Putamen (tissue), 1 donor: ENCODE results near the gene LMNA.
"Not testable (repeated sequence)": the region's sequence is repeated elsewhere in the genome, so short reads cannot be mapped to it uniquely, and the experiment has no call there.

ENCODE experiments used
- DNase-seq: peaks from one replicate; pipeline ENCODE4 v3.0.0-alpha.2; 2016; ENCODE audit warnings: low spot score

LMNA gene

DNA sequence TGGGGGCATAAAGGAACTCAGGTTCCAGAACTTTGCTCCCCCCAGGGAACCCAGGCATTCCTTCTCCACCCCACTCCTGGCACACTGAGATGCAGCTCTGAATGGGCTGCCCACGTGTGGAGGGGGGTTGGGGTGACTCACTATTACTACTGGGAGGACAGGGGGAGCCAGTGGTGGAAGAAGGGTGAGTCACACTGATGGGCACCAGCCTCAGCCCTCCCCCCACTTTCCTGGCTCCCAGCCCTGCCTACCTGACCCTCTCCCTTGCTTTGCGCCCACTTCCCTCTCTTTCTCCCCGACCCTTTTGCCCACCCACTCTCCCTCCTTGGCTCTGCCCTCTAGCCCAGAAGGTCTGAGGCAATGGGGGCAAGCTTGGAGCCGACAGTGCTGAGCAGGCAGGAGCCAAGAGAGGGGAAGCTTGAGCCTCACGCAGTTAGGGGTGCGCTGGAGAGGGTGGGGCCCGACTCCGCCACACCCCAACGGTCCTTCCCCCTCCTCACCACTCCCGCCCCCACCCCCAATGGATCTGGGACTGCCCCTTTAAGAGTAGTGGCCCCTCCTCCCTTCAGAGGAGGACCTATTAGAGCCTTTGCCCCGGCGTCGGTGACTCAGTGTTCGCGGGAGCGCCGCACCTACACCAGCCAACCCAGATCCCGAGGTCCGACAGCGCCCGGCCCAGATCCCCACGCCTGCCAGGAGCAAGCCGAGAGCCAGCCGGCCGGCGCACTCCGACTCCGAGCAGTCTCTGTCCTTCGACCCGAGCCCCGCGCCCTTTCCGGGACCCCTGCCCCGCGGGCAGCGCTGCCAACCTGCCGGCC lies at the start of gene LMNA:
LMNA (plus strand) TSS at position 611 of the 818 bp plus-strand sequence. CDS start 208 bp downstream, outside the sequence.
- peak; percentile 85 for DNase-seq

DNA sequence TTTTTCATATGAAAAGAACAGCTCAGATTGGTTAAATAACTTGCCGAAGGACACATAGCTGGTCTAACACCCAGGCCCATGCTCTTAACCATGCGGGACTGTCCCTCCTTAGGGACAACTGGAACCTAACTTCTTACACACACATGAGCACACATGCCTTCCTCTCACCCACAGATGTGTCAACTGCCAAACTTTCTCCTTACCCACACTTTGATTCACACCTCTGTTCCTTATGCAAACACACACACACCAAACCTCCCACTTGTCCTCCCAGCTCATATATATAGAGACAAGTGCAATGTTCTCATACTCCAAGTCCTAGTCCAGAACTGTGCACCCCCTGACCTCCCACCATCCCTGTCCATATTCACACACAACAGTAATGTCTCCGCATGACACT lies 49.3 kb upstream of the LMNA start:
- no peak for DNase-seq

DNA sequence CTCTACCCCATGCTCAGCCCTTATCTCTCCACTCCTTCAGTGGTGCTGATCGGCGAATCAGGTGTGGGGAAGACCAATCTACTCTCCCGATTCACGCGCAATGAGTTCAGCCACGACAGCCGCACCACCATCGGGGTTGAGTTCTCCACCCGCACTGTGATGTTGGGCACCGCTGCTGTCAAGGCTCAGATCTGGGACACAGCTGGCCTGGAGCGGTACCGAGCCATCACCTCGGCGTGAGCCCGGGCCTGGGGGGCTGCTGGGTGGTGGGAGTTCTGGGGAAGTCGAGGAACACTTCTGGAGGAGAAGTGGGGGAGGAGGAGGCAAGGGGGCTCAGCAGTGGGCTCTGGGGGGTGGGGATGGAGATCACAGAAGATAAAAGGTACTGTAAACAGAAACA lies 48.6 kb upstream of the LMNA start:
- DNase-seq, result no peak

DNA sequence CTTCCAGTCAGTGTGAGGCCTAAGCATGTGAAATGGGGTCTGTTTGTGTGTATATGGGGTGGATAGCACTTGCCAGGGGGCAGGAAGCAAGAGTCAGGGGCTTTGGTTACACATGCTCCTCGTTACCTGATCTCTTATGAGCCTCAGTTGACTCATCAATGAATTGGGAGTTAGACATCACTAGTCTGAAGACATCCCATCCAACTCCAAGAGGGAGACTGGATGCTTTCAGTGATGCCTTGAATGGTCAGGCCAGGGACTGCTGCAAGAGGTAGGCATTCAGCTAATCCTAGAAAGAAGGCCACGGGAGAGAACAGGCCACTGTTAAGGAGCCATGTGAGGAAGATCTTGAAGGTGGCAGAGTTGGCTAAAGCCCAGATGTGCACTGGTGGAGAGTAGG lies 47.2 kb upstream of the LMNA start:
- no peak for DNase-seq

DNA sequence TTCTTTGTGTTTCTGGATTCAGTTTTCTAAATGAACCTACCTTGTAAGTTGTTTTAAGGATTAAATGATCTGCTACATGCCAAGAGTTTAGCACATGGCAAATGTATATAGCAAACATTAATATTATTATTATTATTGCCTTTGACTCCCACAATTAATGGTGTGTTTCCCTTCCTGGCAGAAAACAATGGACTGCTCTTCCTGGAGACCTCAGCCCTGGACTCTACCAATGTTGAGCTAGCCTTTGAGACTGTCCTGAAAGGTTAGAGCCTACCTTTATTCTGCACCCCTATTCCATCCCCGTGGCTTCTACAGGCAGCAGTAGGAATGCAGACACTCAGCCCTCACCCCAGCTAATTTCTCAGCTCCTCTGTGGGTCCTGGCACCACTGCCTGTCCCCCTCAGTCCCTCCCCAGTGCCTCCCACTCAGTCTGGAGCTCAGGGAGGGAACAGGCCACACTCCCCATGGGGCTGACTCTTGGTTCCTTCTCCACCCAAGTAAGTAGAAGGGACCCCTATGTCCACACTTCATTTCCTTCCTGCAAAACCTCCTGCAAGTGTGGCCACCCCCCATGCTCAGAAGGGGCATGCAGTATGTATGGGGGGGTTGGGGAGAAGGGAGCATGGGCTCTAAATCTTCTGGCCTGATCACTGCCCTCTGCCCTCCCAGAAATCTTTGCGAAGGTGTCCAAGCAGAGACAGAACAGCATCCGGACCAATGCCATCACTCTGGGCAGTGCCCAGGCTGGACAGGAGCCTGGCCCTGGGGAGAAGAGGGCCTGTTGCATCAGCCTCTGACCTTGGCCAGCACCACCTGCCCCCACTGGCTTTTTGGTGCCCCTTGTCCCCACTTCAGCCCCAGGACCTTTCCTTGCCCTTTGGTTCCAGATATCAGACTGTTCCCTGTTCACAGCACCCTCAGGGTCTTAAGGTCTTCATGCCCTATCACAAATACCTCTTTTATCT lies 44.7 kb upstream of the LMNA start:
- no peak for DNase-seq

DNA sequence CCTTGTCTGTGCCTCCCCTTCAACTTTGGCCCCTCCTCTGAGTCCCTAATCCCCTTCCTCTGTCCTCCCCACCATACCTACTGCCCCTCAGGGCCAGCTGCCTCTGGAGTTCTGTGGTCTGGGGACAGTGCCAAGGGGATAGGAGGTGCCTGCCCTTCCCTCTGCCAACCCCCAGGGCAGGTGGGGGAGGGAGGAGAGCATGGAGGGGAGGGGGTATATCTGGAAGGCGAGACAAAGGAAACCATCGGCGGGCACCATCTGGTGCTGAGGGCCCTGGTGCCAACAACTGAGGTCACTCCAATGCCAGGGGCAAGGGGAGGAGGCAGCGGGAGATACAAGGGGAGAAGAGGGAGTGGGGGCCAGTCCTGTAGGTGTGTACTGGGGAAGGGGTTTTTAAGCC lies 44.0 kb upstream of the LMNA start:
- no peak for DNase-seq

DNA sequence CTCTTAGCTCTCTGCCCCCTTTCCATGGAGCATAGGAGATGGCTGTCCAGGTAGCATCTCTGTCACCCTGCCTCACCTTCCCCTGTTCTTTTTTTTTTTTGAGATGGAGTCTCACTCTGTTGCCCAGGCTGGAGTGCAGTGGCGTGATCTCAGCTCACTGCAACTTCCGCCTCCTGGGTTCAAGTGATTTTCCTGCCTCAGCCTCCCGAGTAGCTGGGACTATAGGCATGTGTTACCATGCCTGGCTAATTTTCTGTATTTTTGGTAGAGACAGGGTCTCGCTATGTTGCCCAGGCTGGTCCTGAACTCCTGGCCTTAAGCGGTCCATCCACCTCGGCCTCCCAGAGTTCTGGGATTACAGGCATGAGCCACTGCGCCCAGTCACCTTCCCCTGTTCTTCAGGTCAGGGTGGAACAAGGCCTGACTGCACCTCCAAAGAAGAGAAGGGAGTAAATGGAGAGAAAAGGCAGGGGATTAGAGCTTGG lies 43.1 kb upstream of the LMNA start:
- DNase-seq, result not testable (repeated sequence)

DNA sequence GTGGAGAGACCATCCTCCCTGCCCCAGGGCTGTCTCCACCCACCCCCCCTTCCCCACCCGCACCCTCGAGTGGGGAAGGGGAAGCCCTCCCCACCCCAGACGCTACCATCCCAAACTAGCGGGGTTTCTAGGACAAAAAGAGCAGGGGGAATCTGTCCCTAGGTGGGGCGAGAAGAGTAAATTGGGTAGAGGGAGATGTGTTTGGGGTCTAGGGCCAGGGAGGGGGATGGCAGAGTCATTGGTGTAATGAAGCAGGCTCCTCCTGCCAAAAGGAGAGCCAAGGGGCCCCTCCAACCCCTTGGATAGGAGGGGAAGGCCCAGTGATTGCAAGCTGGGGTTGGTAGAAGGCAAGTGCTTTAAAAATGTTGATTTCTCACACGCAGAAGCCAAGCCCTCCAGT lies 42.3 kb upstream of the LMNA start:
- DNase-seq, result no peak

DNA sequence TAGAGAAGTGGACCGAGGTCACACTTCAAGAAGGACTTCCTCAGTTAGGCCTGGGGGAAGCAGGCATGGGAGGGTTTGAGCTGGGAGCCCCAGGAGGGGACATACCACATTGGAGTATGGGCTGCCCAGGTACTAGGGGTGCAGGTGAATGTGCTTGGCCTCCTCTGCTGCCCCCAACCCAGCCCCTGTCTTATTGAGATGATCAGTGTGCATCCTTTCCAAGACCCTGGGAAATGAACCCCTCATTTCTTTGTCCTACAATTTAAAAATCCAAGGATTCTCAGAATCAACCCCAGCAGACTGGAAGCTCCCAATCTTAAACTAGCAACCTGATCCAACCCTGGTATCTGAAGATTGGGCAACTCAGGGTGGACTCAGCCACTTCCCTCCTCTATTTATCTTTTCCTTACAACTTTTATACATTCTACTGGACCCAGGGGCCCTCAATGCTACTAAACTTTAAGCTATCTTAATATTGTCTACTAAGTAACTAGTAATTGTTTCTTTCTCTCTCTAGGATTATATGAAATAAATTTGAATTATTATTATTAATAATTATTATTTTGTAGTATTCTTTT lies 41.3 kb upstream of the LMNA start:
- DNase-seq, result no peak

DNA sequence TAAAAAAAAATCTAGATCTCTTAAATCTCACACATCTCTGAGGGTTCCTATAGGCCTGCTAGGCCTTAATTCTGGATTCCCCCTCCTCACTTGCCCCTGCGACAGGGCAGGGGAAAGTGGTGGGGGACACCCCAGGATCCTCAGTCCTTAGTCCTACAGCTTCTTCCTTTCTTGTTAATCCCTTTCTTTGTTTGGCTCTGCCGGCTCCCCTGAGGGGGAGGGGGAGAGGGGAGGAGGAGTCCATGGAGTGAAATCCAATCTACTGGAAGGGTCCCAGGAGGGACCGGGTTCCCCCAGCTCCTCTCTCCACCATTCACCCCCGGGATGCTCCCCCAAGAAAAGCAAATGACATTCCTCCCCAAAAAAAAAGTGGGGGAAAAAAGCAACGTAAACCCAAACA lies 40.8 kb upstream of the LMNA start:
- no peak for DNase-seq

DNA sequence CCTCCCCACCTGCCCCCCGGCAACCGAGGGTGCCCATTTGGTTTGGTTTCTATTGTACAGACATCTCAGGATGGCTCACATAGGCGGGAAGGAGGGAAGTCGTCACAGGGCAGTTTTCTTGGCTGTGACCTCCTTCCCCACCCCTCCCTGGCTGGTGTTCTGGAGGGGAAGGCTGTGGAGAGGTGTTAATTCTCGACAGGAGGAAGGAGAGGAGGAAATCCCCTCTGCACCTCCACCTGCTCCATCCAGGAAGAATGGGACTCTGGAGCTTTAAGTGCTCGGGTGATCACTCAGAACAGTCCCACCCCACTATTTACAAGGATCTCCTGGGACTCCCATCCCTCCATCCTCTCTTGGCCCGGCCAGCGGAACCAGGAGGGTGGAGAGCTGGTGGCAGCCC lies 39.9 kb upstream of the LMNA start:
- no peak for DNase-seq

DNA sequence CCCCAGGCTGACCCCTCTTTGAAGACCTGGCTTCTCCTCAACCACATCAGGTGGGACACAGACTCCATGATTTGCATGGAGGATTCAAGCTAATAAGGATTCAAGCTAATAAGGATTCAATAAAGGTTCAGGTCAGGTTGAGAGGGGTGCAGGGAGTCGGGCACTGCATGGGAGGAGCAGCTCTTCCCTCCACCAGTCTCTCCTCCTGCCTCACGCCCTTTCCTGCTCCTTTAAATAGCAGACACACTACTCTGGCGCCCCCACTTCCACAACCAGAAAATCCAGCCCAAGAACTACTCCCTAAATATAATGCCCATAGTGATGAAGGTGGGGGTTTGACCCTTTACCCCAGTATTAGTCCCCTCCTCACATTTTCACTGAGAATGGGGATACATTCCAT lies 39.3 kb upstream of the LMNA start:
- no peak for DNase-seq

DNA sequence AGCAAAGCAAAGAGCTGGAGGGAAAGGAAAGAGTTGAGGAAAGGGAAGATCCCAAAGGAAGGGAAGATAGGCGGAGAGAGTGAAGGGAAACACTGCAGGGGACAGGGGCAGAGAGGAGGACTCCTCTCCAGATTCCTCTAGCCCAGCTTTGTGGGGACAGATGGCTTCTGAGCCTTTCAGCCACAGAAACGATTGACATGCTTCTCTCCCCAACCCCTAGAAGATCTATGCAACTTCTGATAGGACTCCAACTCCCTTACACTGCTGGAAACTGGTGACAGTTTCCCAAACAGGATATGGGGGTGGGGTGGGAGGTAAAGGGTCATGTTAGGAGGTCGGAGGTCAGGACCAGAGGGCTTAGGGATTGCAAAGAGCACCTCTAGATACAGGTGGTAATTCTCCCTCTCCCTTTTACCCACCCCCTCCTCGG lies 38.7 kb upstream of the LMNA start:
- DNase-seq, result no peak

DNA sequence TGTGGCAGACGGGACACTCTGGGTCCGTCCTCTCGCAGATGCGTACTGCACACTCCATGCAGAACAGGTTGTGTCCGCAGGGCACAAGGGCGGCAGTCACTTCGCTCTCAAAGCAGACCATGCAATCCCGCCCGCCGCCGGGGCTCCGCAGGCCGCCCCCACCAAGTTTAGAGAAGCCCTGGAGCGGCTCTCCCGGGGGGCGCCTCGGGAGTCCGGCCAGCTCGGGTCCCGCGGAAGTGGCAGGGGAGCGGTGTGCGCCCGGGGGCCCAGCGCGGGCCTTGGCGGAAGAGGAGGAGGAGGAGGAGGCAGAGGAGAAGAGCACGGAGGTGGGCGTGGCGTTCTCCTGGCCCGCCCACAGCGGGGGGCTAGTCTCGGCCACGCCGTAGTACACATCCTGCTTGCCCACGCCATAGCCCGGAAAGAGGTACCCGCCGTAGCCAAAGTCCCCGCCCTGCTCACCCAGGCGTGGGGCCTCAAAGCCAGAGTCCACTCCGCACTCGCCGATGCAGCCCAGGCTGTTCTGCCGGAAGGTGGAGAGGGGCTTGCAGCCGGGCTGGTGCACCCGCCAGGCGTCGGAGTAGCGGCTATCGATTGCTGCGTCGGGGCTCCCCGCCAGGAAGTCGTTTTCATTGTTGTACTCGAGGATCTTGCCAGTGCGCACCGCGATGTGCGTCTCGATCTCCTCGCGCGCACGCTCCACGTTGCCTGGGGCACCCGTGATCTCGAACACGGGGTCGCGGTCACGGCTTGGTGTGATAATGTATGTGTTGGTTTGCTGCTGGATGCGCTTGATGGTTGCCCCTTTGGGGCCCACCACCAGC lies 37.7 kb upstream of the LMNA start:
- DNase-seq, result no peak

DNA sequence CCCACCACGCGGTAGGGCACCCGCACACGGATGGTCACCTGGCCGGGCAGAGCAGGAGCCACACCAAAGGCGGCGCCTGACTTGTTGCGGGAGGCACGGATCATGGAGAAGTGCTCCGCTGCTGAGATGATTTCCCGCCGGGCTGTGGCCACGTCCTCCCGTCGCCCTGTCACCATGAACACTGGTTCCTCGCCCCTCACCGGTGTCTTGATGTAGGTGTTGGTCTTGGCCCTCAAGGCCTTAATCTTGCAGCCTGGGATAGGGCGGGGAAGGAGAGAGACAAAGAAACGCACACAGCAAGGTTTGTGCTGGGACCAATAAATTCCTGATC lies 37.1 kb upstream of the LMNA start:
- DNase-seq, result no peak

DNA sequence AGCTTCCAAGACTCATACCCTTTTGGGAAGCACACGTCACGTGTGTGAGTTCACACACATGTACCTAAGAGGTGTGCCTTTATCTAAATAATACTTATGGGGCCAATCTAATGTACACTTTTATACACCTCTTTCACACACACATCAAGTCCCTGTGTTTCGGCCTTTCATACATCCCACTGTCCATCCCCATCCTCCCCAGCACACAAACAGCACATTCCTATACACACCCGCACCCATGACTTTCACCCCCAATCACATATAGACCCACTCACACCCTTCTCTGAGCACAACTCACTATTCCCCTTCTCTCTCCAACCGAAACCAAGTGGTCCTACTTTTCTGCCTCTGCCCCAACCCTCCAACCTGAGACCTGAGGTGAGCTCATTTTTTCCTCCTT lies 35.8 kb upstream of the LMNA start:
- no peak for DNase-seq

DNA sequence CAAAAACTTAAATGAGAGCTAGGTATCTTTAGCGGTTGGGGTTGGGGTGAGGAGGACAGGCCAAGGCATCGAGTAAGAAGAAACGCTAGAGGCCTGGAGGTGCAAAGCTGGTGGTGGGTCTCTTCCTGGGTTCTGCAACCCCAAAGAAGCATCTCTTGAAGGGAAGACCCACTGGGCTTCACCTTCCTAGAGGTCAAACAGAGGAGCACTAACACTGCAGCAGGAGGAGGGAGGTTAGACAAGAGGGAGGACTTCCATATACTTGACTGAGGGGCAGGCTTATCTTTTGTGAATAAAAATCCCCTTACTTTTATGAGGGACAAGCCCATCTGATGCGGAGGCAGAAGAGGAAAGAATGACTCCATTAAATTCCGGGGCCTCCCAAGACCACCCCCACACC lies 34.7 kb upstream of the LMNA start:
- DNase-seq, result no peak

DNA sequence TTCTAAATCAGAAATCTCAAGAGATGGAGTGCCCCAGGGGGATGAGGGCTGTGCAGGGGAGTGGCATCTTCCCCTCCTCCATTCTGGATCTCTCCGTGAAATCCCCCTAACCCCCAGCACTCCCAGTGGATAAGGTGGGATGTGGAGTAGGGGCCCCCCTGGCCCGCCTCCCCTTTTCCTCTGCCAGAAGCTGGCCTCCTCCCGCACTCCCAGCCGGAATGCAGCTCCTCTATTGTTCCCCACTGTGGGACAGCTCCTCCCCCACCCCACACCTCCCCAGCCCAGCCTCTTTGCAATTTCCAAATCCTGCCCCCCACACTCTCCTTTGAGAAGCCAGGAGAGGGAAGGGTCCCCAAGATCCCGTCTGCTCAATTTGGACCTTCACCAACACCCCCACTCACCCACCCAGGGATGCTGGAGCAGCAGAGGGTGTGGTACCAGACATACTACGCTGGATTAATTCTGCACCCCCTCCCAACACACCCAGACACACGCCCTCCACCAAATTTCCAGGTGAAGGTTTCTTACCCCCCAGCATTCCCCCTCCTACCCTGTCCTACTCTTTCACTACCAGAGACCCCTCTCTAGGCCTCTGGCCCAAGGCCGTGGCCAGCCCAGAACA lies 34.2 kb upstream of the LMNA start:
- DNase-seq, result no peak

DNA sequence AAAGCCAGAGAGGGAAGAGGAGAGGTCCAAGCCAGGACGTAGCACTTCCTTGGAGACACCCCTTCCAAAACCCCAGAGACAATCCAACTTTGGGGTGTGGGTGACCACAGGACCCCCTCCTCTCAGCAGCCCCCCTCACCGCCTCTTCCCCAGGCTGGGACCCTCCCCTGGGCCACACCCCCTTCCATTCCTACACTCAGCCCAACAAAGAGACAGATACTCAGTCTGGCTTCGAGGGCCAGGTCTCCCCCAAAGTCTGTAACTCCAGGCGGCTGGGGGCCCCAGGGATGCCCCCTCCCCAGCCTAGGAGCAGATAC lies 33.7 kb upstream of the LMNA start:
- no peak for DNase-seq

DNA sequence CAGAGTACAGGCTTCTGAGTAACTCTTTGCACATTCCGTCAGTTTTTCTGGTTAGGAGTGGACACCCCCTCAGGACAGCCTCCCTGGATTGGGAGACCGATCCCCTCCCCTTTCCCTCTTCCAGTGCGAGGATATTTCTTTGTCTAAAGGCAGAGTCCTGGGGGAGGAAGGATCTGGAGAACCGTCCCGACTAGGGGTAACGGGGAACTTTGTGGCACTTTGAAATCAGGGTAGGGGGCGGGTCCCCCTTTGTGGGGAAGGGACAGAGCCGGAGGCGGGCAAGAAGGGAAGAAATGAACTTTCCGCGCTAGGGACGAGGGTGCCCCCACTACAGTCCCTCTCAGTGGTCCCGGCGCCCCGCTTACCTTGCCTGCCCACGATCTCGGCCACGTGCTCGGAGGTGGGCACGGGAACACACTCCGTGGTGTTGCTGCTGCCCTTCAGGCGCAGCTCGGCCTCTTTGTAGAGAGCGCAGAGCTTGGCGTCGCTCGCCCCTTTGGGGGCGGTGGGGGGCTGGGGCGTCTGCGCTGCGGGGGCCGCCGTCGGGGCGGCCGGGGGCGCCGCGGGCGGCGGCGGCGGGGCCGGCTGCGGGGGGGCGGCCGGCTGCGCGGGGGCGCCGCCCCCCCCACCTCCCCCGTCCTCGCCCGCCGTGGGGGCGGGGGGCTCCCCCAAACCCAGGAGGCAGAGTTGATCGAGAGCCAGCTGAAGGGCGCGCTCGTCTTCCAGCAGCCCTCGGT lies 33.2 kb upstream of the LMNA start:
- DNase-seq, result no peak

DNA sequence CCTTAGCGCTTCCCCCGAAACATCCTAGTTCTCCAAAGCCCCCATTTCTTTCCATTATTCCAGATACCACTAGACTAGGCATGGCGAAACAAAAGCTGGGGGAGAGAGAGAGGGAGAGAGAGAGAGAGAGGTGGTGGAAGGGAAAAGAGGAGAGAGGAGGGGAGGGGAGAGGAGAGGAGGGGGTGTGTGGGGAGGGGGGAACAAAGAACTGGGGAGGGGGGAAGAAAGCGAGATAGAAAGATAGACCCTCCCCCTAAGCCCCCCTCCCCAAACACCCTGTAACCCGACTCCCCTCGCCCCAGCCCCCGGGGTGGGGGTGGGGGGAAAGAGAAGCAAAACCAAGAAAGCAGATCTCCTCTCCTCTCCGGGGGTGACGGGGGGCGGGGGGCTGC lies 32.6 kb upstream of the LMNA start:
- DNase-seq, result no peak
